ENCODE data around the gene DNAI4.
"Not testable (repeated sequence)": the region's sequence is repeated elsewhere in the genome, so short reads cannot be mapped to it uniquely, and the experiment has no call there.

DNAI4 gene

GRCh38 chr1:66924756-66925557 lies at the start of gene DNAI4, which contains the start of gene MIER1:
DNAI4 (minus strand) TSS chr1:66924856; CDS start chr1:66924831, 25 bp downstream.
MIER1 (plus strand) TSS chr1:66924990; CDS start chr1:66925029, 39 bp downstream.
- DNase-seq = peak; percentile 98 to 99
- no peak for TF ChIP-seq GATA1 (IDR thresholded peaks at IDR 0.05; ENCODE audit: low read depth, low read length)
- TF ChIP-seq POLR2A (IDR thresholded peaks at IDR 0.05; ENCODE audit: low read length) = peak; percentile 92

GRCh38 chr1:66968574-66968973 lies 43.9 kb upstream of the DNAI4 start:
- TF ChIP-seq GATA1 (IDR thresholded peaks at IDR 0.05; ENCODE audit: low read depth, low read length) = no peak

GRCh38 chr1:66966188-66966873 lies 41.7 kb upstream of the DNAI4 start:
- DNase-seq = not testable (repeated sequence)

More at GRCh38 chr1:66968574-66968973, 43.9 kb upstream of the DNAI4 start:
- no peak for DNase-seq

- no peak for DNase-seq
- TF ChIP-seq GATA1 (IDR thresholded peaks at IDR 0.05; ENCODE audit: low read depth, low read length) (no peak), POLR2A (IDR thresholded peaks at IDR 0.05; ENCODE audit: low read length) (no peak)
These were observed 33.3 kb upstream of the DNAI4 start for GRCh38 chr1:66957938-66958337.

- DNase-seq = no peak
- TF ChIP-seq POLR2A (IDR thresholded peaks at IDR 0.05; ENCODE audit: low read length) = no peak
- TF ChIP-seq GATA1 (IDR thresholded peaks at IDR 0.05; ENCODE audit: low read depth, low read length) = no peak
These were observed 29.6 kb upstream of the DNAI4 start for GRCh38 chr1:66954208-66954607.

GRCh38 chr1:66951513-66951912 lies 26.9 kb upstream of the DNAI4 start:
- TF ChIP-seq POLR2A (IDR thresholded peaks at IDR 0.05; ENCODE audit: low read length) (no peak), GATA1 (IDR thresholded peaks at IDR 0.05; ENCODE audit: low read depth, low read length) (no peak)
- DNase-seq = no peak

- no peak for DNase-seq
- TF ChIP-seq POLR2A (IDR thresholded peaks at IDR 0.05; ENCODE audit: low read length) (no peak), GATA1 (IDR thresholded peaks at IDR 0.05; ENCODE audit: low read depth, low read length) (no peak)
These were observed 22.6 kb upstream of the DNAI4 start for GRCh38 chr1:66947267-66947666.

GRCh38 chr1:66945316-66945715 lies 20.7 kb upstream of the DNAI4 start:
- no peak for DNase-seq
- no peak for TF ChIP-seq GATA1 (IDR thresholded peaks at IDR 0.05; ENCODE audit: low read depth, low read length)
- no peak for TF ChIP-seq POLR2A (IDR thresholded peaks at IDR 0.05; ENCODE audit: low read length)

GRCh38 chr1:66944330-66945274 lies 19.9 kb upstream of the DNAI4 start:
- TF ChIP-seq POLR2A (IDR thresholded peaks at IDR 0.05; ENCODE audit: low read length) (no peak), GATA1 (IDR thresholded peaks at IDR 0.05; ENCODE audit: low read depth, low read length) (no peak)
- DNase-seq = peak in 1 of 2 experiments; percentile 28

- TF ChIP-seq GATA1 (IDR thresholded peaks at IDR 0.05; ENCODE audit: low read depth, low read length) (no peak), POLR2A (IDR thresholded peaks at IDR 0.05; ENCODE audit: low read length) (no peak)
- no peak for DNase-seq
These were observed 18.8 kb upstream of the DNAI4 start for GRCh38 chr1:66943361-66943969.

- TF ChIP-seq GATA1 (IDR thresholded peaks at IDR 0.05; ENCODE audit: low read depth, low read length) (no peak), POLR2A (IDR thresholded peaks at IDR 0.05; ENCODE audit: low read length) (no peak)
- DNase-seq = no peak
These were observed 16.3 kb upstream of the DNAI4 start for GRCh38 chr1:66940981-66941380.

- DNase-seq = no peak
- no peak for TF ChIP-seq GATA1 (IDR thresholded peaks at IDR 0.05; ENCODE audit: low read depth, low read length)
- TF ChIP-seq POLR2A (IDR thresholded peaks at IDR 0.05; ENCODE audit: low read length) = no peak
These were observed 14.0 kb upstream of the DNAI4 start for GRCh38 chr1:66938613-66939012.

GRCh38 chr1:66937529-66938234 lies 13.0 kb upstream of the DNAI4 start:
- no peak for TF ChIP-seq POLR2A (IDR thresholded peaks at IDR 0.05; ENCODE audit: low read length)
- TF ChIP-seq GATA1 (IDR thresholded peaks at IDR 0.05; ENCODE audit: low read depth, low read length) = no peak
- peak; percentile 18 to 26 for DNase-seq

Measured in erythroblast (primary cell).